Measurements from ENCODE around the gene APLF.
"Not testable (repeated sequence)": the region's sequence is repeated elsewhere in the genome, so short reads cannot be mapped to it uniquely, and the experiment has no call there.

APLF gene

GRCh38 chr2:68441179-68441993, 26.0 kb upstream of the APLF start:
- DNase-seq = peak; percentile 87

- no peak for DNase-seq
Observed at GRCh38 chr2:68441994-68442322, 25.4 kb upstream of the APLF start.

DNA sequence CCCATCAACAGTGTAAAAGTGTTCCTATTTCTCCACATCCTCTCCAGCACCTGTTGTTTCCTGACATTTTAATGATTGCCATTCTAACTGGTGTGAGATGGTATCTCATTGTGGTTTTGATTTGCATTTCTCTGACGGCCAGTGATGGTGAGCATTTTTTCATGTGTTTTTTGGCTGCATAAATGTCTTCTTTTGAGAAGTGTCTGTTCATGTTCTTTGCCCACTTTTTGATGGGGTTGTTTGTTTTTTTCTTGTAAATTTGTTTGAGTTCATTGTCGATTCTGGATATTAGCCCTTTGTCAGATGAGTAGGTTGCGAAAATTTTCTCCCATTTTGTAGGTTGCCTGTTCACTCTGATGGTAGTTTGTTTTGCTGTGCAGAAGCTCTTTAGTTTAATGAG, 21.0 kb upstream of the APLF start:
- DNase-seq = not testable (repeated sequence)

DNA sequence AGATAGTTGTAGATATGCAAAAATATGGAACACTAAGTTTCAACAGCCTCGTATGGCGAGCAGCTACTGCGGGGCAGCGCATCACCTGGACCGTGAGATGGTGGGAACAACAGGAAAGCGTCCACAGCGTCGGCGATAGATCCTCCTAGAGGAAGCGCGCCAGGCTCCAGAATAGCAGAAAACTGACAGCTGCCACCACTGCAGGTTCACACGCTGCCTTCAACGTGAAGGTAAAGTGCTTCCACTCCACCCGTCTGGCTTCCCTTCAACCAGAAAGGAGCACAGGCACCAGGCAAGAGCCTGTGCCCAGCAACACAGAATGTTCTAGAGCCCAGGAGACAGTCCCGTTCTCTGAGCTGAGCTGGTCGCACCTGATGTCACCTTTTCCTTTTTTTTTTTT, 20.3 kb upstream of the APLF start:
- no peak for DNase-seq

DNA sequence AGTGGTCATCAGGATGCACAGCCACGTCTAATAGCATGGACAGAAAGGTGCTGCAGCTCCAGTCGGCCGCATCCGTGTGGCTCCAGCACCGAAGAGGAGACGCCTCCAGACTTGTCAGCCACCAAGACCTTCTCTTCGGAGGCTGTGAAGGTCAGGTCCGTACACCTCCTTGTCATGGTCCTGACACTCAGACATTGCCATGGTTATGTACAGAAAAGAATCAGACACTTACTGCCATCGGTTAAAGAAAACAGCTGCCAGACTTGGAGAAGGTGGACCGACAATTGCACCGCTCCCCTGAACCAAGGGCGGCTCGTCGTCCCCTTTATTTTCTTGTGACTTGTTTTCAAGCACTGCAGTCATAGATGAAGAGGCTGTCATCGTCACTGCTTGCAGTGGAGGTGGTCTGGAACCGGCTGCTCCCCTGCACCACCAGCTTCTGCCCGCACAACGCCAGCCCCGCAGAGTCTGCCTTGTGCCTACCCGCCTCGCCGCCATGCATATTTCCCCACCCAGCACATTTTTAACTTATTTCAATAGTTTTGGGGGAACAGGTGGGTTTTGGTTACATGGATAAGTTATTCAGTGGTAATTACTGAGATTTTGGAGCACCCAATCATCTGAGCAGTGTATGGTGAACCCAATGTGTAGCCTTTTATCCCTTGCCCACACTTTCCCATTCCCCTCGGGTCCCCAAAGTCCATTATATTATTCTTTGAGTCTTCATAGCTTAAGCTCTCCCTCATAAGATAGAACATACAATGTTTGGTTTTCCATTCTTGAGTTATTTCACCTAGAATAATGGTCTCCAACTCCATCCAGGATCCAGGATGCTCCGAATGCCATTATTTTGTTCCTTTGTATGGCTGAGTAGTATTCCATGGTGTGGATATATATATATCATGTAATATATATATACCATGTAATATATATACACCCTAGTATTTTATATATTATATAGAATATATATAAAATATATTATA, 18.4 kb upstream of the APLF start:
- DNase-seq = no peak

DNA sequence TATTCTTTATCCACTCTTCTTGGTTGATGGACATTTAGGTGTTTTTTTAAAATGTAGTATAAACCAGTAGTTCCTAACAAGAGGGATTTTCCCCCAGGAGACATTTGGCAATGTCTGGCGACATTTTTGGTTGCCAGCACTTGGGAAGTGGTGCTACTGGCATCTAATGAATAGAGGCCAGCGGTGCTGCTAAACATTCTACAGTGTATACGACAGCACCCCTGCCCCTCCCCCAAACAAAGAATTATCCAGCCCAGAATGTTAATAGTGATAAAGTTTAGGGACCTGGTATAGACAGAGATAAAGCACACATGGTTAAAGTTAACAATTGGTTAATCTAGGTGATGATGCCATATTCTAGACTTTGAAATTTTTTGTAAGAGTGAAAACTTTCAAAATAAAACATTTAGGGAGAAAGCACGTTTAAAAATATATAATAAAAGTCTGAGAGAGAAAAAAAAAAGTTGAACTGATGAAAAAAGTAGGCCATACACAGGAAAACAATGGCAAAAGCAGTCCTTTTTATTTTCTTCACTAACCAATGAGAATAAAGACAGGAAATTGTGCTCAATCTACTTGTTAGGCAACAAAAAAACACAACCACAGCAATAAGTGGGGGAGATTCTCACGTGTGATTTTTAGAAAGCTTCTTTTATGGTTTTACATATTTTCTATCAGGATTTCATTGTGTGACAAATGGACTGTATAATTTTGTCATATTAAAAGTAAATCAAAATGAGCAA, 15.1 kb upstream of the APLF start:
- peak; percentile 7 for DNase-seq

GRCh38 chr2:68453761-68454360, 13.5 kb upstream of the APLF start:
- DNase-seq = no peak

GRCh38 chr2:68454719-68455118, 12.7 kb upstream of the APLF start:
- DNase-seq = no peak

DNA sequence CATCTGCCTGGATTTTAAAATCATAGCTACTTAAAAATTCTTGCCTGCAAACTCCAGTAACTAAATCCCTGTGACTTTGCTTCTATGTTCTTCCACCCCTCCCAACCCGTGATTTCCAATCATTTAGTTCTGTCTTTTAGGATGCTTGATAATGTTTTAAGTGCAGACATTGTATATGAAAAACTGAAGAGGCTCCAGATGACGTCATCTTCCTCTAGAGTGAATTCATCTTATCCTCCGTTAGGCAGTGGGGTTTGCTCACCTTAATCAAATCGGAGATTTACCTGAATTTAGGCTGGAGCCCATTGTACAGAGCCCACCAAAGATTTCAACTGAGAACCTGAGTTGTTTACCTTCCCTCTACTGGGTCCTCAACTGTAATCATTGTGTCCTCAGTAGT, 11.2 kb upstream of the APLF start:
- DNase-seq = no peak

DNA sequence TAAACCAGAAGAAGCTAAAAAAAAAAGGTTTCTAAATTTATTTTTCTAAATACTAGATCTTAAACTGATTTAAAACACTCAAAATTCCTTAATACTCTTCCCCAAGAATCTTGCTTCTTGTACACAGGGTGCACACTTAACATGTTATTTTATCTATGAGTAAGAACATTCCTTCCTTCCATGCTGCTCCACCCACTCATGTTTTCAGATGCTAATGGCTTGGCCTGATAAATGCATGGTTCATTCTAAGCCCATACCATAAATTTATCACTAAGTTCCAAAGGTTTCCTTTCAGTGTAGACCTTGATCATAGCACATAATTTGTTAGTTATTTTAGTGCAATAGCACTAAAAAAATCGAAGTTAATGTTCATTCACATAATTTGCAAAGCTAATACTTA, 8.4 kb upstream of the APLF start:
- DNase-seq = no peak

DNA sequence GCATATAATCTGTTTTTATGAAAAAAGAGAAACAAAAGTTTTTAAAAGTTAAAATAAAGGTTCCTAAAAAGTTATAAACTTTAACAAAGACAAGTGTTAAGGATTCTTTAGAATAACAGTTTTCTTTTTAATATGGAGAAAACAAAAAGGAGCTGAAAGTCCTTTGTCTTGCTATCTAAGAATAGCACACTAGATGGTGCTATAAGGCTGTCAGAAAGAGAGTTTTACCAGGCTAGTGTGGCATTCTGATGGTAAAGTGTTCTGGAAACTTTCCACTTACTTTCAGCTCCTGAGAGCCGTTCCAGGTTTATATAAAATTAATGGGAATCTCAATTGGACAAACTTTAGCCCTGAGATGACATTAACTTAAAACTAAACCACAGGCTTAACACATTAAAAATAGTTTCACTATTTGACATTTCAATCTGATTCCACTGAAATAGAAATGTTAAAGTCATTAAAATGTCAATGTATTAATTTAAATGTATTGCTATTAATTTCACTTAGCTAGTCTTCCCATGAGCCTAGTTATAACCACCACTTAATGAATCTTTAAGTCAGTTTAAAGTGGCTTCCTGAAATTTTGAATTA, 4.0 kb upstream of the APLF start:
- DNase-seq = peak; percentile 23

GRCh38 chr2:68464651-68465050, 2.7 kb upstream of the APLF start:
- no peak for DNase-seq

GRCh38 chr2:68465081-68465916, 2.1 kb upstream of the APLF start:
- DNase-seq = no peak

DNA sequence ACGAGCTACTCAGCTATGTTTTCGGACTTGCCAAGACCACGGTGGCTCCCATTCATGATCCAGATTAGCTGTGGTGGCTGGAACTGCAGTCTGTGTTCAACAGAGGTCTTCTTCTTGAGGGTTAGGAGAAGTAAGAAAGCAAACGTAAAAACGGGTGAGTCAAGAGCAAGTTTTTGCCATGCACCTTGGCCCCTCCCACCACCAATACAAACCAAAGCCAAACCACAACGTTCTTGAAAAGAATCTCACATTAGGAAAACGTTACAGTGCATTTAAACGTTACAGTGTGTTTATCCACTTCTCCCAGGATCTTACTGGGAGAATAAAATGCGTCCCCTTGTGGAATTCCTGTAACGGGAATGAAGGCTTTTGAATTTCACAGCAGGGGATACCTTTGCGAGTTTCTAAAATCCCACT, 1.0 kb upstream of the APLF start:
- no peak for DNase-seq

GRCh38 chr2:68466778-68467076, 658 bp upstream of the APLF start:
- no peak for DNase-seq

DNA sequence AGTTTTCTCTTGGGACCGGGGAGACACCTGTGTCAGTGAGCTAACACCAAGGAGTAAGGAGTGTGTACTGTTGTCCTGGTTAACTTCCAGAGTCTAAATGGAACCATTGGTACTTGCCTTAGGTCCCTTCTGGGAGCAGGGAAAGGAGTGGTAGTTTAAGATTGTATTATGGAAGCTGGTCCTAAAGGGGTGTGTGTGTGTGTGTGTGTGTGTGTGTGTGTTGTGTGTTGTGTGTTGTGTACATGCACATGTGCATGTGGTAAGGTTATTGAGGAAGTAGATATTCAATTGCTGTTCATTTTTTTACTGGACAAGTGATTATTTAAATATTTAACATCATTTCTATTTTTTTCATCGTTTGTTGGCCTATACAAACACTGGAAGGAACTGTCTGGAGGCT, 1.4 kb downstream of the APLF start:
- no peak for DNase-seq

- DNase-seq = no peak
Observed at GRCh38 chr2:68469935-68470334, 2.5 kb downstream of the APLF start.

DNA sequence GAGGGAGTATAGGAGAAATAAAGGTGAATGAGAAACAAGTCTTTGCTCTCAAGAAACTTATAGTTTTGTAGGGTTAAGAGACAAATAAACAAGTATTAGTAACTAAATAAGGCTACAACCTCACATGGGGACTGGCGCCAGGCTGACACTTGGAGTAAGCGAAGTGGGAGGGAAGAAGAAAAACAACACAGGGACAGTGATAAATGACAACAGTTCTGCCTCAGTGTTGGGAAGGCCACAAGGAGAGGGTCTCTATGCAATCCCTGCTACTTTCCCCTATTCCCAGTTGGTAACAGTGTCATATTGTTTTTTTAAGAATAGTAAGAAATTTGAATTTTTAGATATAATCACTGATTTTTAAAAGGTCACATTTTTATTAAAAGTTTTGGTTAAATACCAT, 4.0 kb downstream of the APLF start:
- no peak for DNase-seq

DNA sequence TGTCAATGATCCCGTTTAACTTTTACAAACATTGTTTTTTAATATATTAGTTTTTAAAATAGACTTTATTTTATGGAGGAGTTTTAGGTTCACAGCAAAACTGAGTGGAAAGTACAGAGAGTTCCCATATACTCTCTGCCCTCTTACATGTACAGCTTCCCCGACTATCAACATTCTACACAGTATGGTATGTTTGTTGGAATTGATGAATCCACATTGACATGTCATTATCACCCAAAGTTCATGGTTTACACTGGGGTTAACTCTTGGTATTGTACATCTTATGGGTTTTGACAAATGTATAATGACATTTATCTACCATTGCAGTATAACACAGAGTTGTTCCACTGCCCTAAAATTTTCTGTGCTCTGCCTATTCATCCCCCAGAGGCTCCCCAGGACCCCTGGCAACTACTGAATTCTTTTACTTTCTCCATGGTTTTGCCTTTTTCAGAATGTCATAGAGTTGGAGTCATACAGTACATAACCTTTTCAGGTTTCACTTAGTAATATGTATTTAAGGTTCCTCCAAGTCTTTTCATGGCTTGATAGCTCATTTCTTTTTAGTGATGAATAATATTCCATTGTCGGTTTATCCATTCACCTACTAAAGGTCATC, 5.5 kb downstream of the APLF start:
- no peak for DNase-seq

GRCh38 chr2:68475110-68475509, 7.7 kb downstream of the APLF start:
- no peak for DNase-seq

- DNase-seq = no peak
Observed at GRCh38 chr2:68475576-68475975, 8.2 kb downstream of the APLF start.
